ENCODE results near the gene PAQR8.

Gene PAQR8

GRCh38 chr6:52351879-52352238, 10.1 kb upstream of the PAQR8 start:
- no peak for DNase-seq (ENCODE audit: low read depth)

DNA sequence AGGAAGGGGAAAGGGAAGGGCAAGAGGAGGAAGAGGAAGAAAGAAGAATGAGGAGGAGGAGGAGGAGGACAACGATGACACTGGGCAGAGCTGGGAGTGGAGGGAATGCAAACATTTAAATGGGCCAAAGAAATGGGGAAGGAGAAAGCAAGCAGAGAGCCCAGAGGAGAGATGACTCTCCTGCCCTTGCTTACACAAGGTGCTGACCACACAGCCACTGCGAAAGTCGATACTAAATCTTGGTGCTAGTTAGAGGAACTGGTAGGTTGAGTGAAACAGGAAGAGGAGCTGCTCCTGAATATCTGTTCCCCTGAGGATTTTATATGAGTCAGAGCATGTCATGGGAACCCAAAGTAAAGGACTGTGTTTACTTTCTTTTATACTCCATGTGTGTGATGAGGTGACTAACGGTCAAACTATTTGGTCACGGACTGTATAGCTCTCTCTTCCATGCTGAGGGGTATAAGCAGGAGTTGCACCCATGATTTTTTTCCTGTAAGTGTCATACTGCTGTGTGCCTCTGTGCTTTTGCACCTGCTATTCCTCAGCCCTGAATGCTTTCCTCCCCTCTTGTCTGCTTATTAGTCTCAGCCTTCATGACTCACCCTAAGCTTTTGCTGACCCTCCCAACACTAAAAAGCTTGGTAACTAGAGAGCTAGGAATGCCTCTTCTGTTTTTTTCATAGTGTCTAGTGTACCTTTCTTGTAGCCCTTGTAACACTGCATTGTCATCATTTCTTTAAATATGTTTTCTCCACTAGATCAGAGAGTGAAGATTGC, 9.5 kb upstream of the PAQR8 start:
- no peak for DNase-seq (ENCODE audit: low read depth)

GRCh38 chr6:52356017-52356416, 5.9 kb upstream of the PAQR8 start:
- DNase-seq (ENCODE audit: low read depth), result no peak

DNA sequence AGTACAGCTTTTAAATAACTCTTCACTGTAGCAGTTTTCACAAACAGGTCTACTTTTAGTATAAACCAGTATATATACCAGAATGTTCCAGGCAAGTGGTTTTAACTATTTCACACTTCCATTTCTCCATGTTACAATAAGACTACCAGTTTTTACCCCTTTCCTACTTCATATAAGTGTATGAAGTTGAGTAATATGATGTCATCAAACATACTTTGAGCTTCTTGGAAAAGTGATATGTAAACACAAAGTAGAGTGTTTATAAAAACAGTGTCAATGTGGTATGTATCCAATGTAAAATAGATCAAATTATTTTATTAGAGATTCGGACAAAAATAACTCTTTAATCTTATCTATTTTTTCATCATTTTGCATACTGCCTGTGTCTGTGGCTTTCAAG, 2.5 kb upstream of the PAQR8 start:
- DNase-seq (ENCODE audit: low read depth), result no peak

- no peak for DNase-seq (ENCODE audit: low read depth)
These were observed 1.9 kb upstream of the PAQR8 start for GRCh38 chr6:52360028-52360427.

DNA sequence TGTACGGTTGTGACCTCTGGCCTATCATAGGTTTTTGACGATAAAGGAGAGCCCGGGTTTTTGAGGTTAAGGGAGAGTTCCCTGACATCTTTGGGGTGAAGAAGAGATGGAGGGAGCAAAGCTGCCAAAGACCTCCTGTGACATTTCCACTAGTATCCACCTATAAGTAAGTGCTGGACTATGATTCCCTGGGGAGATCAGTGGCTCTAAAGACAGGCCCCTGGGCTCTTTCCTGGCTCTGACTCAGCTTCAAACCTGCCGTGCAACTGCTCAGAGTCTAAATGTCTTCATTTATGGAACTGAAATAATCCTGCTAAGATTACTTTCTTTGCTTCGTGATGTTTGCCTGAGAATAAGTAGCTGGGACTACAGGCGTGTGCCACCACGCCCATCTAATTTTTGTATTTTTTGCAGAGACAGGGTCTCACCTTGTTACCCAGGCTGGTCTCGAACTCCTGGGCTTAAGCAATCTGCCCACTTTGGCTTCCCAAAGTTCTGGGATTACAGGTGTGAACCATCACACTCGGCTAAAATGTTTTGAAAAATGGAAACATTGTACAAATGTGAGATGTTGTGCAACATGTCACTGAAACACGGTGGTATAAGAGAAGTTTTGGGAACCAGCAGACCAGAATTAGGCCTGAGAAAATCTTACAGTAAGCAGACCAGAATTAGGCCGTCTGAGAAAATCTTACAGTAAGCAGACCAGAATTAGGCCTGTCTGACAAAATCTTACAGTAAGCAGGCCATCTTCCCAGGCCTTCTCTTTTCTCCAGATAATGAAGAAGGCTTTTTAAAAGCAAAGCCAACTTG, 1.1 kb upstream of the PAQR8 start:
- DNase-seq (ENCODE audit: low read depth), result no peak

DNA sequence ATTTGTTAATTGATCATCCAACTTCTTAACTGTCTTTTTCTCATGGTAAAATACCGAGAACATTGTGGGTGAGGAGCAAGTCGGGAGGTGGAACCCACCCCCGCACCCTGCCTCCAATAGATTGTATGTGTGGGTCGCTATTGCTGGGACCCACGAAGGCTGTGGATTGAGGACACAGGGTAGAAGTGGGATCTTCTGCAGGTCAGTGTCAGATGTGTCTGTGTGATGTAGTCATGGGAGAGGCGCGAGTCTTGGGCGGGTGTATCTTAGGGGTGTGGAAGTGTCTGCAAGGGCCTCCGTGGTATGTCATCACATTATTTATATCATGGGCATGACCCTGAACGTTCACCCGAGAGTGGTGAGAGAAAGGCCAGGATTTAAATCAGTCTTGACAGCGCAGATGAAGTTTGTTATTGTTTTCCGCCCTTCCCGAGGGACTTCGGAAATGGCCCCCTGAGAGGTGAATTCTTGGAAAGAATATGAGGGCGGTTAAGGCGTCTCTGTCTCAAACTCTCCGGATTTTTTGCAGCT, 472 bp upstream of the PAQR8 start:
- no peak for DNase-seq (ENCODE audit: low read depth)

GRCh38 chr6:52362443-52363227, 684 bp downstream of the PAQR8 start:
- DNase-seq (ENCODE audit: low read depth), result peak; percentile 6

DNA sequence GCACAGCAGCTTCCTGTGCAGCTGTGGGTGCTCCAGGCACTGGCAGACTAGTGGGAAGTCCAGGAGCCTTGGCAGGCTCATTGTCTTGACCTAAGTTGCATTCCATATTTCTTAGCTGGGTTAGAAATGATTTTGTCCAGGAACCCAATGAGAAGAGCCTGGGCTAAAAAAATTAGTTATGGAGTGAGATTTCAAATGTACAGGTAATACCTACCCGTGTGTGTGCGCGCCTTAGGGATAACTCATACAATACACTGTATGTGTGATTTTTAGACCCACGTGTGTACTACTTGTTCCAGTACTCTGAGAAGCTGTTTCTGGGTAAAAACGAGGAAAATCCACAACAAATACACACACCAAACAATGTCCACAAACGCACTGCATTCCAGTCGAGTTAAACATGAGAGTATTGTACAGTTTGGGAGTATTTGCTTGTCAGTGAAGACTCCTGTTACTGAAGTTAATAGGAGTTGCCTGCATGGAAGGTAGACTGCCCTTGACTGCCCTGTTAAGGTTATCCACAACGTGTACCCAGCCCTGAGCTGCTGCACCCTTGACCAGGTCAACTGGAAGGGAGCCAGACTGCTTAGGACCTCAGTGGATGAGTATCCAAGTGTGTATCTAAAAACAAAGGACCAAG, 1.4 kb downstream of the PAQR8 start:
- no peak for DNase-seq (ENCODE audit: low read depth)

DNA sequence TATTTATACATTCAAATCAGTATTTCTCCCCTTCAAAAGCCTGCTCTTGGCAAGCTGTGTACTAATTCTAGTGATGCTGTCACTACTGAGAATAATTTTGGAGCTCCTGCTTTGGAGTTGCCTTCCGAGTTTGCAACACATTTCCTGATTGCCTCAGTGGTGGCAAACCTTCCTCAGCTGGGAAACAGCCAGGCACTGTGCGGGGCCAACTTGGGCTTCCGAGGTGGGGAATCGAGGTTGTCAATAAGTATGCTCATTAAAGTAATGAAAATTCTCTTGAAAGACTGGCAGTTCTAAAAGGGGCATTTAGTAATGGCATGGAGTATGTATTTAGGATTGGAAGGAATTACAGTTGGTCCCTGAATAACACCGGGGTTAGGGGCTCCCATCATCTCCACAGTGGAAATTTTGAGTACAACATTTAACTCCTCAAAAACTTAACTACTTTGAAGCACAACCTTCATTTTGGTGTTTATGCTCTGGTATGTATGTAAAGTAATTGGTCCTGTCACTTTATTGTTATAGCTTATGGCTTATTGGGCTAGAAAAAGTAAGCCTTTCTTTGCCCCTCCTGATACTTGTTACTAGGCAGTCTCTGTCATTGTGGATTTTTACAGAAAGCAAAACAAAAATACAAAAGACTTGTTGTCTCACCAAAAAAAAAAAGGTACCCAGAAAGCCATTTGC, 2.7 kb downstream of the PAQR8 start:
- no peak for DNase-seq (ENCODE audit: low read depth)

- no peak for DNase-seq (ENCODE audit: low read depth)
These were observed 3.4 kb downstream of the PAQR8 start for GRCh38 chr6:52365317-52365716.

GRCh38 chr6:52365866-52366540, 4.1 kb downstream of the PAQR8 start:
- DNase-seq (ENCODE audit: low read depth), result no peak

DNA sequence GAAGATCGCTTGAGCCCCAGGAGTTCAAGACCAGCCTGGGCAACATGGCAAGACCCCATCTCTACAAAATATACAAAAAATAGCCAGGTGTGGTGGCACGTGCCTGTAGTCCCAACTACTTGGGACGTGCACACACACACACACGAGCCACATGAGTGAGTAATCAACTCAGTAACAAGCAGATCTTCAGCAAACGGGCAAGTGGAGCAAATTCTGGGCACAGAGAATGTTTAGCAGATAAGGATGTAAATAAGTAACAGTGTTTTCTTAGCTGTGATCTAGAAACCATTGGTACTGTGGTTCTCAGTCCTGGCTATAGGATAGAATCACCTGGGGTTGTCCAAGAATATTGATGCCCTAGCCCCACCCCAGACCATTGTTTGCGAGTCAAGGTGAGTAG, 6.1 kb downstream of the PAQR8 start:
- no peak for DNase-seq (ENCODE audit: low read depth)

DNA sequence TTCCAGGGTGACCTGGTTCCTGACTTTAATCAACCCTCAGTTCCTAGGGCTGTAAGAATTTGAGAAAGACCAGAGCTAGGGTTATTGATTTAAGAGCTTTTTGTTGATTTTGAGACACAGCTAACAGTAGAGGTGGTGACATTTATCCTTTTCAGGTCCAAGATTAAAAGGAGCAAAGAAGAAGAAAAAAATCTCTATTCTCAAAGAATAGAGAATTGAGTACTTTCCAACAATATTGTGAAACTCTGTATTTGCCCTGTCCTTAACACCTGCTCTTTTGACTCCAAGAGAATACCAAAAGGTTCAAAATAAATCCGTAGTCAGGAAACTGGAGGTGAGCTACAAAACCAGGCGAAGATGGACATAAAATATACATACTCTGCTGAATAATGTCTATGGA, 7.3 kb downstream of the PAQR8 start:
- DNase-seq (ENCODE audit: low read depth), result no peak

- no peak for DNase-seq (ENCODE audit: low read depth)
These were observed 9.8 kb downstream of the PAQR8 start for GRCh38 chr6:52371656-52372191.

DNA sequence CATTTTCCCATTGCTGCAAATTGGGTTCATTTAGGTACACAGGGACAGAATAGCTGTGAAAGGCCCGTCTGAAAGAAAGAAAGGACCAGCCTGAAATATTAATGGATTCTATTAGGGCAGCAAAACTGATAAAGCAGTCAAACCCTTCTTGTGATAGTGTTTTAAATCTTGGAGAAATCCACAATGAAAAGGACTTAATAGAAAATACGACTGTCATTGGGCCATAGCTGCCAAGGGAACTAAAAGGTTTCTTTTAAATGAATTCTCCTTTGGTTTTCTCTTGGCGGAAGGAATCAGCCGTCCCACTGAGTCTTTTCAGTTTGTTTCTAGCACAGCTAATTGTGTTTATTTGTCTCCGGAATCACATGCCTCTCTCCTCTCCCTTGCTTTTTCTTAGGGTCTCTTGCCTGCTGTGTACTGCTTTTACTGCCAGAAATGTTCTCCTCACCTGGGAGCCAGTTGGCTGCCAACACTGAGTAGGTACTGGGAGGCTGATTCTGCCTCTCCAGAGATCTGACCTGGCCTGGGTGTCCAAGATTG, 11.3 kb downstream of the PAQR8 start:
- no peak for DNase-seq (ENCODE audit: low read depth)

DNA sequence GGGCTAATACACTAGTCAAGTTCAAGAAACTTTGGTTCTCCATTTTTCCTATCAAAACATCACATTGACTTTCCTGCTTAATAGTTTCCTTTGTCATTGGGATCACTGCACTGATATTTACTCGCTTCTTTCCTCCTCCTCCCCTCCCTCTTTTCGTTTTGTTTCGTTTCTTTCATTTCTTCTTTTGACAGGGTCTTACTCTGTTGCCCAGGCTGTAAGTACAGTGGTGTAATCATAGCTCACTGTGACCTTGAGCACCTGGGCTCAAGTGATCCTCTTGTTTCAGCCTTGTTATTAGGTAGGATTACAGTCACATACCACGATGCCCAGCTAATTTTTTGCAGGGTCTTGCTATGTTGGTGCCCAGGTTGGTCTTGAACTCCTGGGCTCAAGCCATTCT, 12.3 kb downstream of the PAQR8 start:
- no peak for DNase-seq (ENCODE audit: low read depth)

DNA sequence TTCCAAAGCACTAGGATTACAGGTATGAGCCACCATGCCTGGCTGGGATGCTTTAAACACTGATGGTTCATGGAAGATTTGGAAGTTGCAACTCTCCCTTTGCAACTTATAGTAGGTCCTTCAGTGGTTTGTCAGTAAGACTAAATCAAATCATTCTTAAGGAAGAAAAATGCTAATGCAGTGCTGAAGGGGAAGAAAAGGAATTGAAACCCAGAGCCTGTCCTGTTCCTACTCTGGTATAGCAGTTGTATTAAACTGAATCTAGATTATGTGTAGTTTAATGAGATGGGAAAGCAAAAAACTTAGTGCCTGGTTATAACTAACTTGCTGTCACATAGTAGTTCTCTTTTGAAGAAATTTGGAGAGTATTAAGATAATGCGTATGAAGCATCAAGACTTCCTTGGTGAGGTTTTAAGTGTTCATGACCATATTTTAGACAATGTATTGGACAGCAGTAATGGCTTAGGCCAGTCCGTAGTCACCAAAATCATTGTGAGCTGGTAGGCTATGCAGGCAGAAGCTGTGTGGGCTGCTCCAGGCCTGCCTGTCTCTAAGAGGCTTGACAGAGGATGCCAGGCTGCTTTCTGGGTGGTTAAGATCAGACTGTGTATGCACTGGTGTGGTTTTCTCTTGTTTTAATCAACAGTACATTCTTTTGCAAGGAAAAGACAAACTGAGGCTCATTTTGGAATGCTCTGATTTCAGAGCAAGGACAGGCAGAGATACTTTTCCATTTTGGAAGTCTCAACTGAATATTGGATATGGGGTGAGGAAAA, 14.0 kb downstream of the PAQR8 start:
- no peak for DNase-seq (ENCODE audit: low read depth)

DNA sequence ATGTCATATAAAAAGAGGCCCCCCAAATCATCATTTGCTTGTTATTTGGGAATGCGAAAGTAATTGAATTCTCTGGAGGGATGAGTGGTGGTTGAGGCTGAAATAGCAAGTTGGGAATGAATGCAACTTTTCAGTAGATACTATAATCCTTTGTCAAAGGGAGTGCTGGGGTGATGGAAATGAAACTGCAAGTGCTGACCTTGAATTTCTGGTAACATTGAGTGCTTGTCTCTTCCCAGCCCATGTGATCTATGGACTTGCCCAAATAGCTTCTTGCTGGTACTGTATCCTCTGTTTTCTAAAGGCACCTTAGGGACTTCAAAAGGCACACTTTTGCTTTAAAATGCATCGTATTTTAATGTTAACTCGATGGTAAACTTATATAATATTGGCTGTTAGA, 14.8 kb downstream of the PAQR8 start:
- DNase-seq (ENCODE audit: low read depth), result no peak

Measured in activated gamma-delta T cell treated with anti-CD3 and anti-CD28 coated beads, Interleukin-2, amount 50 U/mL, for 16 hours (primary cell).